ENCODE results near the gene POU2F1.

DNA sequence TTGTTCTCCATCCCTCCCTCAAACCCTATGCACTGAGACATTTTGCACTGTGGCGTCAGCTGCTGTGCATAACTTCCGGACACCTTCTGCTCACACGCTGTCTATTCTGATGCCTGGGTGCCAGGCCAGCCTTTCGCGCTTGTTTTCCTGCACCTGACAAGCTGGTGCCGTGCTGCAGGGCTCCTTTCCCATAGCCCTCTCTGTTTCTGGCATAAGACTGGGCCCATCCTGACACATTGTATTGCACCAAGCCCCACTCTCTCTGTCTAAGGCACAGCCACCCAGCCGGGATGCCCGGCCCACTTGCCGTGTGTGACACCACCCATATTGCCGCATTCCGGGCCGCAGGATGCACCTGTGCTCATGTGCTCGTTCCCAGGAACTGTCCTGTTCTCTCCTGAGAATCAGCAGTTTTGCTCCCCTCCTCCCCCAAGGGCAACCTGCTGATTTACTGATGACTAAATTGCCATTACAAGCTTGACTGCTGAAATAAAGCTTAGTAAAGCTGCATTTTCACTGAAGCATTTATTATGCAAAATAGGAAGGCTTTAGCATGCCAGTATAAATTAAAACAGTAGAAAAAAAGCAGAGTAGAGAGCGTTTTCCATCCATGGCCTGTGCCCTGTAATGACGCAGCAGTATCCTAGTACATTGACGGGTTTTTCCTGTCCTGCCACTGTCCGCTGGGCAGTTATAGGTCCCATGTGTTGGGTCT is 209.6 kb downstream of the POU2F1 start:
- TF ChIP-seq, protein P1, sequence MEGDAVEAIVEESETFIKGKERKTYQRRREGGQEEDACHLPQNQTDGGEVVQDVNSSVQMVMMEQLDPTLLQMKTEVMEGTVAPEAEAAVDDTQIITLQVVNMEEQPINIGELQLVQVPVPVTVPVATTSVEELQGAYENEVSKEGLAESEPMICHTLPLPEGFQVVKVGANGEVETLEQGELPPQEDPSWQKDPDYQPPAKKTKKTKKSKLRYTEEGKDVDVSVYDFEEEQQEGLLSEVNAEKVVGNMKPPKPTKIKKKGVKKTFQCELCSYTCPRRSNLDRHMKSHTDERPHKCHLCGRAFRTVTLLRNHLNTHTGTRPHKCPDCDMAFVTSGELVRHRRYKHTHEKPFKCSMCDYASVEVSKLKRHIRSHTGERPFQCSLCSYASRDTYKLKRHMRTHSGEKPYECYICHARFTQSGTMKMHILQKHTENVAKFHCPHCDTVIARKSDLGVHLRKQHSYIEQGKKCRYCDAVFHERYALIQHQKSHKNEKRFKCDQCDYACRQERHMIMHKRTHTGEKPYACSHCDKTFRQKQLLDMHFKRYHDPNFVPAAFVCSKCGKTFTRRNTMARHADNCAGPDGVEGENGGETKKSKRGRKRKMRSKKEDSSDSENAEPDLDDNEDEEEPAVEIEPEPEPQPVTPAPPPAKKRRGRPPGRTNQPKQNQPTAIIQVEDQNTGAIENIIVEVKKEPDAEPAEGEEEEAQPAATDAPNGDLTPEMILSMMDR (IDR thresholded peaks at IDR 0.05) = no peak
- TF ChIP-seq POLR2A (IDR thresholded peaks at IDR 0.05) (no peak), EP300 (IDR thresholded peaks at IDR 0.05) (no peak)

Measured in suprapubic skin (tissue), 3 donors.